HepG2 (cell line): Measurements from ENCODE around the gene MPG.

ENCODE experiments used
- ARNT ChIP-seq: fragments of 450-650 bp; IDR thresholded peaks from 2 replicates; pipeline ENCODE4 v1.6.1; 2017
- BRCA1 ChIP-seq: sonication (generic); formaldehyde crosslinking; IDR thresholded peaks from 2 replicates; pipeline ENCODE4 v1.4.0; 2020; ENCODE audit warnings: missing genetic modification reagents
- EZH2 ChIP-seq: conservative IDR thresholded peaks from 2 replicates; pipeline ENCODE4 v1.6.1; 2012; ENCODE audit warnings: mild to moderate bottlenecking, low read depth, low read length, moderate library complexity
- HNF4G ChIP-seq, 2 experiments: sonication (generic) in 1 of 2; formaldehyde crosslinking in 1 of 2; IDR thresholded peaks; 2 replicates each; pipeline versions ENCODE4 v1.4.0 to v1.6.1; 2011 to 2020; ENCODE audit warnings: borderline replicate concordance in 2 of 2, low read depth in 2 of 2, mild to moderate bottlenecking in 2 of 2, low read length in 1 of 2, missing genetic modification reagents in 1 of 2, moderate library complexity in 1 of 2
- MED1 ChIP-seq: sonication (generic); formaldehyde crosslinking; IDR thresholded peaks from 2 replicates; pipeline ENCODE4 v1.4.0; 2020; ENCODE audit warnings: missing genetic modification reagents
- NR2C2 ChIP-seq: sonication (generic); formaldehyde crosslinking; IDR thresholded peaks from 2 replicates; pipeline ENCODE4 v1.4.0; 2020; ENCODE audit warnings: missing genetic modification reagents, mild to moderate bottlenecking, moderate library complexity, borderline replicate concordance
- NRL ChIP-seq: sonication (generic); formaldehyde crosslinking; IDR thresholded peaks from 2 replicates; pipeline ENCODE4 v1.5.0; 2020; ENCODE audit warnings: missing genetic modification reagents, mild to moderate bottlenecking, moderate library complexity, borderline replicate concordance
- POLR2AphosphoS2 ChIP-seq: IDR thresholded peaks from 2 replicates; pipeline ENCODE4 v1.6.1; 2011; ENCODE audit warnings: low read depth, low read length, improper control_type of control experiment
- POLR2AphosphoS5 ChIP-seq: IDR thresholded peaks from 2 replicates; pipeline ENCODE4 v1.6.1; 2012; ENCODE audit warnings: low read depth, low read length
- SIN3B ChIP-seq: fragments of 150-350 bp; IDR thresholded peaks from 2 replicates; pipeline ENCODE4 v1.6.1; 2014; ENCODE audit warnings: low read length
- ZNF530 ChIP-seq: sonication (generic); formaldehyde crosslinking; IDR thresholded peaks from 2 replicates; pipeline ENCODE4 v1.5.0; 2020; ENCODE audit warnings: low read depth, mild to moderate bottlenecking, missing genetic modification reagents
- ZNF777 ChIP-seq: sonication (generic); formaldehyde crosslinking; IDR thresholded peaks from 2 replicates; pipeline ENCODE4 v1.4.0; 2020; ENCODE audit warnings: missing genetic modification reagents
- TF ChIP-seq, protein P1 (sequence below): sonication (generic); formaldehyde crosslinking; IDR thresholded peaks from 2 replicates; pipeline ENCODE4 v1.4.0; 2020; ENCODE audit warnings: low read depth, mild to moderate bottlenecking, missing genetic modification reagents

DNA sequence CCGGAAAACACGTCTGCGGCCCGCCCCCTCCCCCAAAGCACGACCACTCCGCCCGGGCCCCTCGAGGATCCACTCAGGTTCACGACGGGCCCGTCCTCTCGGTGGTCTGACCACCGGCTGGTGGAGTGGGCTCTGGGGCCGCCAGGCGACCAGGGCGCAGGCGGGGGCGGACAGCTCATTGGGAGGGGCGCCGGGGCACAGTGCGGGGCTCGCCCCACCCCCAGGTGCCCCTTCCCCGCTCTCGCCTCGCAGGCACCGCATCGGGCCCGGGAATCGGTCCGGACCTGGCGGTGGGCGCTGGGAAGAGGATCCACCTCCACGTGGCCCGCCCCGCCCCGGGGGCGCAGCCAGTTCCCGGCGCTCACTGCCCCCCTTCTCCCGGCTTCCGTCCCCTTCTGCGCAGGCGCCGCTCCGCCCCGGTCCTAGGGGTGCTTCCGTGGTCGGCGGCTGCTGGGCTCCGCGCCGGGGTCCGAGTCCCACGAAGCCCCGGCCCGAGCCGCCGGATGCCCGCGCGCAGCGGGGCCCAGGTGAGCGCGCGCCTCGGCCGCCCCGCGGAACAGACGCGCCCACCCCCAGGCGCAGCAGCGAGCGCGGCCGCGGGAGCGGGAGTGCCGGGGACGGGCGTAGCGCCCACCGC lies at the start of gene MPG:
- TF ChIP-seq MED1 (CRISPR knock-in tag) (peak; percentile 58; the same call in 1 of the 2 replicates), NR2C2 (CRISPR knock-in tag) (peak; percentile 24; the same call in 1 of the 2 replicates), ZNF777 (CRISPR knock-in tag) (no peak), HNF4G (IDR thresholded peaks at IDR 0.05; ENCODE audit: borderline replicate concordance, low read depth, low read length) (no peak), HNF4G (CRISPR knock-in tag; IDR thresholded peaks at IDR 0.05; ENCODE audit: borderline replicate concordance, low read depth) (no peak), BRCA1 (CRISPR knock-in tag) (no peak), POLR2AphosphoS2 (no peak), POLR2AphosphoS5 (peak; percentile 60), ARNT (no peak), ZNF530 (CRISPR knock-in tag) (no peak), EZH2 (no peak), SIN3B (no peak), NRL (CRISPR knock-in tag) (peak; percentile 18; the same call in 1 of the 2 replicates)
- TF ChIP-seq, protein P1, sequence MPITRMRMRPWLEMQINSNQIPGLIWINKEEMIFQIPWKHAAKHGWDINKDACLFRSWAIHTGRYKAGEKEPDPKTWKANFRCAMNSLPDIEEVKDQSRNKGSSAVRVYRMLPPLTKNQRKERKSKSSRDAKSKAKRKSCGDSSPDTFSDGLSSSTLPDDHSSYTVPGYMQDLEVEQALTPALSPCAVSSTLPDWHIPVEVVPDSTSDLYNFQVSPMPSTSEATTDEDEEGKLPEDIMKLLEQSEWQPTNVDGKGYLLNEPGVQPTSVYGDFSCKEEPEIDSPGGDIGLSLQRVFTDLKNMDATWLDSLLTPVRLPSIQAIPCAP (CRISPR knock-in tag) = no peak
